ENCODE data around the gene PGAP1.

DNA sequence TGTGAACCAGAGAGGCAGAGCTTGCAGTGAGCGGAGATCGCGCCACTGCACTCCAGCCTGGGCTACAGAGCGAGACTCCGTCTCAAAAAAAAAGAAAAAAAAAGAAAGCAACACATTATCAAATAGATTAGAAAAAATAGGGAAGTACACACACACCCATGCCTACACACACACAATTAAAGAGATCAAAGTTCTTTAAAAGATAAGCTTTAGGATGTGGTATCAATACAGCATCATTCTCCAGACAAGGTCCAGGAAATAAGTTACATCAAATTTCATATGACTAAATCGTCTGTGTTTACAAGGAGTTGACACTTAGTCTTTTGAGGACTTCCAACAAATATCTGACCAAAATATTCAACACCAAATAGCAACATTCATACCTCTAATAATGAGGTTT lies 25.7 kb downstream of the PGAP1 start:
- TF ChIP-seq EP300 (IDR thresholded peaks at IDR 0.05) (no peak), POLR2A (IDR thresholded peaks at IDR 0.05) (no peak)

Measured in tibial nerve (tissue), 3 donors.